SK-N-SH (cell line): Measurements from ENCODE around the gene SOAT2.

Source experiments
- CTCF ChIP-seq: fragments of 200-600 bp; sonication (generic); IDR thresholded peaks from 2 replicates; pipeline ENCODE4 v1.6.1; 2017; ENCODE audit warnings: antibody characterized with exemption, mild to moderate bottlenecking, moderate library complexity
- POLR2AphosphoS5 ChIP-seq: IDR thresholded peaks from 2 replicates; pipeline ENCODE4 v1.6.1; 2012; ENCODE audit warnings: low read depth, low read length
- SMC3 ChIP-seq: IDR thresholded peaks from 2 replicates; pipeline ENCODE4 v1.6.1; 2012; ENCODE audit warnings: low read depth, low read length, improper control_type of control experiment
- YY1 ChIP-seq: IDR thresholded peaks from 2 replicates; pipeline ENCODE4 v1.4.0; 2012; ENCODE audit warnings: low read depth, mild to moderate bottlenecking

- TF ChIP-seq CTCF (no peak), POLR2AphosphoS5 (no peak), SMC3 (no peak), YY1 (no peak)
Observed at GRCh38 chr12:53133722-53134121, 30.4 kb downstream of the SOAT2 start.
